ENCODE measurements around the gene MYO3A.
A peak's percentile ranks its signal among the peaks of the same experiment; 100 is the strongest.

Gene MYO3A, protein sequence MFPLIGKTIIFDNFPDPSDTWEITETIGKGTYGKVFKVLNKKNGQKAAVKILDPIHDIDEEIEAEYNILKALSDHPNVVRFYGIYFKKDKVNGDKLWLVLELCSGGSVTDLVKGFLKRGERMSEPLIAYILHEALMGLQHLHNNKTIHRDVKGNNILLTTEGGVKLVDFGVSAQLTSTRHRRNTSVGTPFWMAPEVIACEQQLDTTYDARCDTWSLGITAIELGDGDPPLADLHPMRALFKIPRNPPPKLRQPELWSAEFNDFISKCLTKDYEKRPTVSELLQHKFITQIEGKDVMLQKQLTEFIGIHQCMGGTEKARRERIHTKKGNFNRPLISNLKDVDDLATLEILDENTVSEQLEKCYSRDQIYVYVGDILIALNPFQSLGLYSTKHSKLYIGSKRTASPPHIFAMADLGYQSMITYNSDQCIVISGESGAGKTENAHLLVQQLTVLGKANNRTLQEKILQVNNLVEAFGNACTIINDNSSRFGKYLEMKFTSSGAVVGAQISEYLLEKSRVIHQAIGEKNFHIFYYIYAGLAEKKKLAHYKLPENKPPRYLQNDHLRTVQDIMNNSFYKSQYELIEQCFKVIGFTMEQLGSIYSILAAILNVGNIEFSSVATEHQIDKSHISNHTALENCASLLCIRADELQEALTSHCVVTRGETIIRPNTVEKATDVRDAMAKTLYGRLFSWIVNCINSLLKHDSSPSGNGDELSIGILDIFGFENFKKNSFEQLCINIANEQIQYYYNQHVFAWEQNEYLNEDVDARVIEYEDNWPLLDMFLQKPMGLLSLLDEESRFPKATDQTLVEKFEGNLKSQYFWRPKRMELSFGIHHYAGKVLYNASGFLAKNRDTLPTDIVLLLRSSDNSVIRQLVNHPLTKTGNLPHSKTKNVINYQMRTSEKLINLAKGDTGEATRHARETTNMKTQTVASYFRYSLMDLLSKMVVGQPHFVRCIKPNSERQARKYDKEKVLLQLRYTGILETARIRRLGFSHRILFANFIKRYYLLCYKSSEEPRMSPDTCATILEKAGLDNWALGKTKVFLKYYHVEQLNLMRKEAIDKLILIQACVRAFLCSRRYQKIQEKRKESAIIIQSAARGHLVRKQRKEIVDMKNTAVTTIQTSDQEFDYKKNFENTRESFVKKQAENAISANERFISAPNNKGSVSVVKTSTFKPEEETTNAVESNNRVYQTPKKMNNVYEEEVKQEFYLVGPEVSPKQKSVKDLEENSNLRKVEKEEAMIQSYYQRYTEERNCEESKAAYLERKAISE (N-terminal part only)

DNA sequence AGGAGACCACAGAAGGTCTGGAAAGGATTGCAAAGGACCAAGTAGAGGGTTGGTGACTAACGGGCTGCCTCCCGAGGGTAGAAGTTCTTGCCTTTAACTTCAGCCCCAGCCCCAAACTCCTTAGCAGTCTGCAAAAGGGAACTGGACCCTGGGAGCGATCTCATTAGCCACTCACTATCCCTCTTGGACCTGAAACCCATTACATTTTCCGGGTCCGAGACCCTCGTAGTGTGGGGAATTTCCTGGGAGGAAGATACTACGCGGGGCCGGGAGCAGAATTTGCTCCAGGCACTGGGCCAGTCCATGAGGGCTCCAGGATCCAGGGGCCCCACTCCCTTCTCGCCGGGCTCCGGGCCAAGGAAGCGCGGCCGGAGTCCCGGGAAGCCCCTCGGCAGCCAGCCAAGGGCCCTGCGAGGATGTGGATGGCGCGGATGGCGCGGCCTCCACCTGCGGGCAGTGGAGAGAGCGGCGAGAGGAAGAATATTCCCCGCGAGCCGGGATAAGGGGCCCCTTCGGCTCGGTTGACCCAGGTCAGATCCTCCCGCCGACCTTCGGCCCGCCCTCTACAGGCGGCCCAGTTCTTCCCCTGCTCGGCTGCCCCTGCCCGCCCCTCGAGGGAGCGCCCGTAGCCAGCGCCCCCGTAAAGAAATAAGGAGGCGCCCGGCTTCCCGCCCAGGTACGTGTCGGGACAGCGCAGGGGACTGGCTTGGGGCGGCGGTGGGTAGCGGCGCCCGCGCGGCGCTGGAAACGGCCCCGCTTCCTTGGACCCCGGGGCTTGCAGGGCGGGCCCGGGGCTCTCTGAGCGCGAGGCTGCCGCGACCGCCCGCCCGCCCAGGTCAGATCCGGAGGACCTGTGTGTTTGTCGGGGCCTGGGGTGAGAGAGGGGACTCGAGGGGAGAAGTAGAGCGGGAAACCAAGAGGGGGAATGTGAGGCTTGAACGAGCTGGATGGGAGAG, at the start of gene MYO3A:
Gene MYO3A, plus strand, starts transcription at position 577 of the 956 bp plus-strand sequence. CDS start 17,882 bp downstream, outside the sequence.
- DNase-seq (ENCODE audit: low spot score), result no peak

DNA sequence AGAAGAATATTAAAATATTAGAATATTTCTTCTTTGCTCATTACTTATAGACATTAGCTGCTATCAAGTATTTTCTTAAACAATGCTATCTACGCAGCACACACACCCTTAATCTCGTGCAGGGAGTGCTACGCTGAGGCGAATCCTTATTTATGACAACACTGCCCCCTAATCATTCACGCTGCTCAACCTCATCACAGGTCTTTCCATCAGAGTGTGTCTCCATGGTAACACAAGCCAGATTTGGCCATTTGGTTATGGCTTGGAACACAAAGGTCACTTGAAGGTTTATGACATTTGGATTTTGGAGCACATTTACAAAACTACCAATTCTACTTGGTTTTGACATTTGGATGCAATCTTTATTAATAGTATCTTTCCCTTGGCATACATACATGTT, 45.4 kb upstream of the MYO3A start:
- no peak for DNase-seq (ENCODE audit: low spot score)

DNA sequence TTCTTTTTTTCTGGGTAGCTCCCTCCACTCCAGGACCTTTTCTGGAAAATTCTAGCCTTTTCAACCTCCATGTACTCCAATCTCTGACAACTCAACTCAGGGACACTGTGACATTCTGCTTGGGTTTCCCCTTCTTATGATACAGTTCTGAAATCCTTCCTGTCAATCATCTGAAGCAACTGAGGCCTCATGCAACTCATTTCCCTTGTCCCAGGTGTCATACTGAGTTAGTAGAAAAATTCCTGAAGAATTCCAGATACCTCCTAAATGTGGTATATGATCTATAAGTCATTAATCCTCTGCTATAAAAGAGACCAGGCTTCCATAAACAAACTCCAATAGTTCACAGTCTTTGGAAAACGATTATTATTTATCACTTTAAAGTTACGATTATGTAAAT, 43.0 kb upstream of the MYO3A start:
- no peak for DNase-seq (ENCODE audit: low spot score)

DNA sequence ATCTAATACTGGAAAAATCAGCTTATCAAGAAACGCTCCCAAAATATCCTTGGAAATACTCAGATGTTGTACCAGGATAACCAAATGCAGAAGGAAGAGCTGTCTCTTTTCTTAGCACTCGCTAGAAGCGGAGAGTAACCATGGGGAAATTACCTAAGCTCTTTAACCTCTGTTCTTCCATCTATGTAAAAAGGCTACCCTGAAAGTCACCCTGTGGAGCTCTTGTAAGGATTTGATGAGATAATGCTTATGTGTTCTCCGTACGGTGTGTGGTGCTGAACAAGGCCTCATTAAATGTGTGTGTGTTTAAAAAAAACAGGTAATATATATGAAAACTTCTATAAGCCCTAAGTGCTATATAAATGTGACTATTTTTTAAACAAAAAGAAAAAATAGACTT, 38.2 kb upstream of the MYO3A start:
- no peak for DNase-seq (ENCODE audit: low spot score)

DNA sequence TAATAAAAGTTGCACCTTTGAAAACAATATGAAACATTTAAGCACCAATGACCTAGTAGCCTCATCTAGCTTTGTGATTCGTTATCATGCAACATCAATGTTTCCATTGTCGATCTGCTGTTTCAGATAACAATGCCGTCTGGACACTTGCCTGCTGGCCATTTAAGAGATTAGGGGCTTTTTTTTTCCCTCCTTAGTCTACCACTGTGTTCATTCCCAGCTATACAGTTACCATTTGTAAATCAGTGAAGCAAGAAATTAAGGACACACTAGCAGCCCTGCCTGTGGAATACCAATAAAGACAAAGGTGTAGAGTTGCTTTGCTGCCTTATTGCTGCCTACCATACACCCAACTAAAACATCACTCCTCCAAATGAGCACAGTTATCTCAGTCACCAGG, 37.6 kb upstream of the MYO3A start:
- no peak for DNase-seq (ENCODE audit: low spot score)

DNA sequence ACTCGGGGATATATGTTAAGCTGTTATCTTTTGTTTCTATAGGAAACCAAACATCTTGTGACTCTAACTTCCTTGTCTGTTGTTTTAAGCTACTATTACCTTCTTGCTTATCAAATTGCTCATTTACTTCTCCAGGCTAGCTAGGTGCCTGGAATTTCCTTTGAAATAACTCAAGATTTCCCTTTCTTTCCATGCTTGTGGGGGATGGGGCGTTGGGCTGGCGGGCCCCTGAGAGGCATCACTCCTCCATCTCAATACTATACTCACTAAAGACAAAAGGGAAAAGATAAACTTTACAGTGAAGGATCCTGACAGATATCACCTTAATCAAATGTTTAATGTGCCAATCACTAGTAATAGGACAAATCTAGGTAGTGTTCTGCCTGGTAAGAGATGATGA, 34.7 kb upstream of the MYO3A start:
- no peak for DNase-seq (ENCODE audit: low spot score)

DNA sequence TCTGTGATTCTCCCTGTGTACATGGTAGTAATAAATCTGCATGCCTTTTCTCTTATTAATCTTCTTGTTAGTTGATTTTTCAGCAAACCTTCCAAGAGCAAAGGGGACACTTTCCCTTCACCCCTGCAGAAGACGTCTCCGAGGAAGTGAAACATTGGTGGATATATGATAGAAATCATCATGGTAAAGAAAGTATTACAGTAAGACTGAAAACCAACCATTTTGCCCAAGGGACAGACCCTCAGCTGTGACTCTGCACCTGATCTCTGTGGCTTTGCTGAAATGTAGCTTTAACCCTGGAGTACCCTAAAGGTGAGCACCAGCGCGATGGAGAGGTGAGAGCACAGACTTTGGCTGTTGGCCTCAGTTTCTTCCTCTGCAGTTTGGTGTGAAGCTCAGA, 32.8 kb upstream of the MYO3A start:
- no peak for DNase-seq (ENCODE audit: low spot score)

DNA sequence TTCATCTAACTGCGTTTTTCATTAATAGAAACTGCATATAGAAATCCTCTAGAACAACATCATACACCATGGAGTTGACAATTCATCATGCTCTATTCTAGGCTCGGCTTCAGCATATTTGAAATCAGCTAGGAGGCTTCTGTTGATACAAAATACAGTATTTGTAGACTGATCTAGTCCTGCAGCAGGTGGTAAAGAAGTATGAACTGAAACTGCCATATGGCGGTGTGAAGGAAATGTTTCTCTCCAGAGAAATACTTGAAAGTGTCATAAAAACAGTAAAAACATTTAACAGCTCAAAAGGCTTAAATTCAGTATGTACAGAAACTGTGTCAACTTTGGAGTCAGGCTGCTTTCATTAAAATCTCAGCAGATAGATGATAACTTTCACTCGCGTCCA, 32.0 kb upstream of the MYO3A start:
- no peak for DNase-seq (ENCODE audit: low spot score)

DNA sequence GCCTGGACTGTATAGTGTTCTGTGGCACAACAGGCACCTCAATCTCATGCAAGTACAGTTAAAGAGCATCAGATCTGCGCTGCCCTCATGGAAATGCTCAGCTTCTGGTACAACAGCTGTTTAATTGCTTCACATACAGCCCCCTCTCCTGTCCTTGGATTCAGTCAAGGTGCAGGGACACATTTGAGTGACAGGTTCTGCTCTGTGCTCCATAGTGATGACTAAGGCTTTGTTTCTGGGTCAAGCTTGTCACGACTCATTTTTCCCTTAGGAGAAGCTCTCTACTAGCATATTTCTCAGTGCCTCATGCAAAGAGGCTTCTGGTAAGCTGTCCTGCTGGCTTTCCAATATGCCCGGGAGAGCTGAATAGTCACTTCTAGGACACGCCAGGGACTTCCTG, 26.8 kb upstream of the MYO3A start:
- DNase-seq (ENCODE audit: low spot score), result no peak

DNA sequence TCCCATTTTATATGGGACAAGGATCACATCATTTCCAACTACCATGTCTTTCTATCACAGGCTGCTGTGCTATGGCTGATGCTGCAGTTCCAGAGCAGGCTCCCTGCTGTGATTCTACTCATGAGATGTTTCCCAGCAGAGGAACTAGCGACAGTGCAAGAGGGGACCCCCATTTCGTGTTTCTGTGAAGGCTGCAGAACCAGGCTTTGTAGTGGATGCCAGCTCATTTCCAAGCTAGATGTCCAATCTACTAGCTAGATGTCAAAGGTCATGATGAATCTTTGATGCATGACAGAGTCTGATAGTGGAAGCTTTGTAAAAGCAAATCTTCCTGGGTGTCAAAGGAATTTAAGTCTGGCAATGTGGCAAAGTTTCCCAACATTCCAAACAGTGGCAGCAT, 21.2 kb upstream of the MYO3A start:
- DNase-seq (ENCODE audit: low spot score), result no peak

DNA sequence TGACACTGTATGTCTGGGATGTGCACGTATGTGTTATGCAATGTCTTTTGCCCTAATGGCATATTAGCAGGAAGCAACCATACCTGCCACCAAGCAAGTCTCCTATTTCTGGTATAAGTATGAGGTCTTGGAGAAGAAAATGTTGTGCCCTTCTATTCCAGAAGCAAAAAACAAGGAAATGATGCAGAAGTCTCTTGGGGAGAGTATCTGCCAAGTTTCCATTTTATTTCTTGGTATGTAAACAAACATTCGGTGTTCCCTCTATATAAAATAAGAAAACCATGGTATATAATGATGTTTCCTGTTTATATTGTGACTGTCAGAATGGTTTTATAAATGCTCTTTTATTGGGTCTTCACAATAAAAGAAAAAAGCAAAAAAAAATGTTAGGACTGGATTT, 19.3 kb upstream of the MYO3A start:
- no peak for DNase-seq (ENCODE audit: low spot score)

DNA sequence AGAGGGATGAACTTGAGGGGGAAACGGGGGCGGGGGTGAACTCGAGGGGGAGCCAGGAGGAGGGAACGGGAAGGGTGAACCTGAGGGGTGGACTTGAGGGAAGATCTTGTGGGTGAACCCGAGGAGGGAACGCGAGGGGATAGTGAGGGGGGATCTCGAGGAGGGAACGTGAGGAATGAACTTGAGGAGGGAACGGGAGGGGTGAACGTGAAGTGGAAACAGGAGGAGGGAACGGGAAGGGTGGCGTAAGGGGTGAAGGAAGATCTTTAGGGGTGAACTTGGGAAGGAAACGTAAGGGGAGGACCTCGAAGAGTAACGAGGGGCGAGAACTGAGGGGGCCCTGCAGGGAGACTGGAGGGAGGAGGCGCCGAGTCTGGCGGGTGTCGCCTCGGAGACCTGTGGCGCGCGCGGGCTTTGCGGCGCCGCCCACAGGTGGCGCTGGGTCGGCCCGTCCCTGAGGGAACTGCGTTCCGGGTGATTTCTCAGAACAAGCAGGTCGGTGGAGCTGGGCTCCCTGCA, 651 bp downstream of the MYO3A start:
- peak; percentile 4 for DNase-seq (ENCODE audit: low spot score)

DNA sequence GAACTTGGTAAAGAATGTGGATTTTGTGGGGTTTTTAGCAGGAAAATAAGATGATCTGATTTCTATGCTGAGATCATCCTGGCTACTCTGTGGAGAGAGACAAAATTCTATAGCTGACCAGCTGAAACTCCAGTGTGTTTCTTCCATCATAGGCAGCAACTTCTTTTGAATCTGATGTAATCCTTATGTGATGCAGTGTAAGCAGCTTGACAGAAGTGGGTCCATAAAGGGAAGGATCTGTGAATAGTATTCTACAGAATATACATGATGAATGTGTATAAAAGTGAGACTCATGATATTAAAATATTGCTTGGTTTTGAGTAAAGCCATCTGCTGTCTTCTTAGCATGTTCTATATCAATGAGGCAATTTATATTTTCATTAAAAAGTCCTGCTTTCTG, 4.4 kb downstream of the MYO3A start:
- no peak for DNase-seq (ENCODE audit: low spot score)

DNA sequence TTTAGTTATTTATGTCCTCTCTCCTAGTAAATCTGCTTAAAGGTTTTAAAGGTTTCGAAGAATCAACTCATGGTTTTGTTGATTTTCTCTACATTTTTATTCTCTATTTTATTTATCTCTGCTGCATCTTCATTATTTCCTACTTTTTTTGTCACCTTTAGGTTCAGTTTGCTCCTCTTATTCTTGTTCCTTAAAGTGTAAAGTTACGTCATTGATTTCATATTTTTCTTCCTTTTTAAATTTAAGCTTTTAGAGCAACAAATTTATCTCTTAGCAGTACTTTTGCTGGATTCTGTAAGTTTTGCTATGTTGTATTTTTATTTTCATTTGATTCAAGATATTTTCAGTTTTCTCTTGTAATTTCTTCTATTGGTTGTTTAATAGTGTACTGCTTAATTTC, 10.7 kb downstream of the MYO3A start:
- no peak for DNase-seq (ENCODE audit: low spot score)

DNA sequence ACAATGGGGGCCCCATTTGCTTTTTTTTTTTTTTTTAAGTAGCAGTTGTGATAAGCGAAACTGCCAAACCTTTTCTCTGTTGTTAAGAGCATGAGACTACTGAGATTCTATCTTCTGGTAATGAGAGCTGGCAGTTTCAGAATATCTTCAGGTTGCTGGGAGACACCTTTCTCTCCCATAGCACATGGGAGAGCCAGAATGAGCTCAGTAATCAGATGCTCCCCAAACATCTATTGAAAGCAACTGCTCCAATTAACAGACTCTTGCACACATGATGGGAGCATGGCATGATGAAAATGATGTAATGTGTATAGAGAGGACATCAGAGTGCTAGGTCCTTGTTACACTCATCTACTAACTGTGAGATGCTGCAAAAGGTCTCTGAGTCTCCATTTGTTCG, 18.8 kb downstream of the MYO3A start:
- DNase-seq (ENCODE audit: low spot score), result no peak

DNA sequence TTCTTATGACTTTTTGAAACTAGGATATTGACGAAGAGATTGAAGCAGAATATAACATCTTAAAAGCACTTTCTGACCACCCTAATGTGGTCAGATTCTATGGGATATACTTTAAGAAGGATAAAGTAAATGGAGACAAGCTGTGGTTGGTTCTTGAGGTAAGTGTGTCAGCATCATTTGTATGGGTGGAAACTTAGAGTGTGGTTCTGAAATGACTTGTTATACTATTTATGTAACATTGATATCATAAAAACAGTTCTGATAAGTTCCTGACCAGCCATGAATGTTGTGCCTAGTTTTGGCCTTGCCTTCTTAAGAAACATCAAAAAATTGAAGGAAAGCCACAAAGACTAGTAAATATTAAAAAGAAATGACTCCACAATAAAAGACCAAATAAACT, 20.8 kb downstream of the MYO3A start:
- no peak for DNase-seq (ENCODE audit: low spot score)

DNA sequence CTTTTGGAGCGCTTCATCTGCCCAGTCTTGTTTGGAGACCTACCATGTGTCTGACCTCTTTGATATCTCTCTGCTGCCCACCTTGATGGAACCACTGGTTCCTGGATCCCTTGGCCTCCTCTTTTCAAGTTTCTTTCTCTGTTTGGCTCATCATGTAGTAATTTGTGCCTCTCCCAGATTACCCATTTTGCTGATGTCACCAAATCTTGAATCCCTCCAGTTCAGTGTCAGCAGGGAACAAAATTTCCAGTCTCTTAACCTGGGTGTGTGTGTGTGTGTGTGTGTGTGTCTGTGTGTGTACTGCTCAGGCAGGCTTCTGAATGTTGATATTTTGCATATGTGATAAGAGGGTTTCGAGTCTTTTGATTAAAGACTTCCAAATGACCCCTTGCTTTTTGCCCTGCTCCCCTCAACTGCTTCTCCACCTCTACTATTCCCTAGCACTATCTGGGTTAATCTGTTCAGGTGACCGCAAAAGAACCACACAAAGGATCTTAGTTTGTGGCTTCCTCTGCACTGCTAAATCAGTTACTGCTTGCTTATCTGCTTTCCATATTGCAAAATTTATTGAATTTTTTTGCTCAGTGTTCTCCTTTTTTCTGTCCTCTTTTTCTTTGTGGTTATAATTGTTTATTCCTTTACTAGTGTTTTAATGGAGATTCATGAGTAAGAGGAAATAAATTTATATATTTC, 25.7 kb downstream of the MYO3A start:
- DNase-seq (ENCODE audit: low spot score), result no peak

DNA sequence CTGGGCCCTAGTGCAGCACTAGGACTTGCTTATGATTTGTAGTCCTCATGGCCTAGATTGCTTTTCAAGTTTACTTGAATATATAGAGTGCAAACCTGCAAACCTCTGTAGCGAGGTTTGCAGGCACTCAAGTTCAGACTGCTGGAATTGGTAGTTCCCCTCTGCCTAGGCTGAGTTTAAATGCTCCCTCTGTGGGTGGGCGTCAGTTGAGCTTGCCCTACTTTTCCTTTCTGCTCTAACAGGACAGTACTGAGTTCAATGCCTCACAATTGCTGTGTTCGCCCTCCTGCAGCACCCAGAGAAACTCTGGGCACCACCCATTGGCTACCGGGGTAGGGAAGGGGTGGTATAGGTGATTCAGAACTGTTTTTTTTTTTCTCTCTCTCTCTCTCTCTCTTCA, 31.6 kb downstream of the MYO3A start:
- DNase-seq (ENCODE audit: low spot score), result no peak

DNA sequence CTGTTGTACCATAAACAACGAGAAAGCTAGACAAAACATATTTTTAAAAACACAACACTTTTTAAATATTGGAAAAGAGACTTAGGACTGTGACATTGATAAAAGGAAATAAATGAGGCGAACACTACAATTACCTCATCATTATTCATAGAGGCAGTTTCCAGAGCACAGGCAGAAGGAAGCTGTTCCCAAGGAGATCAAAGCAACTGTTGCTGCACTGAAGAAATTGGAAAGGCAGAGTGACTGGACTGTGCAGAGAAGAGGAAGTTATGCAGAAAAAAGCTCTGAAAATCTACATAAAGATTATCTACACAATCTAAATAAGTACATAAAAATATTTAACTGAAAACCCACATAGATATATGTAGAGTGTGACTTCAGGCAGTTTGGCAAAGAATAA, 32.8 kb downstream of the MYO3A start:
- DNase-seq (ENCODE audit: low spot score), result no peak

DNA sequence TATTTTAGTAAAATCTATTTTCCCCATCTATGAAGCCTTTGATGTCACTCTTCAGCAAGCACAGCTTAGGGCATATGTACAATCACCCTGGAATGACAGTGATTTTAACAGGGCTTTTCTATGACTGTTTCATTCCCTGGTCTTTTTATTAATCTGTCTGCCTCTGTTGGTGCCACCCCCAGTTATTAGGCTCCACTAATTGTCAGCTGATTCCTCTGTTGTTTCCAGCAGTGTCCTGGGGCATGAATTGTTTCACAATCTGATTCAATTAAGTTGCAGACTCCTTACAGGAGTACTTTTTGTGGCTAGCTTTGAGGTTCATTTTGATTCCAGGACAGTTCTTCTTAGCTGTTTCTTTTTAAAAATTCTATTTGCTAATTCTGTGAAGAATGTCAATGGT, 38.6 kb downstream of the MYO3A start:
- DNase-seq (ENCODE audit: low spot score), result no peak

Measured in GM03348 (cell line).